ENCODE results near the gene DLG2. TPM values are rescaled to one million over a fixed set of nuclear protein-coding genes. Genes with fewer than 3 reads are reported as not detected.

The DLG2 gene
- total RNA-seq, 4 donors from 2014 or later, result 2.9 to 30.2 (median 22.6) TPM

DNA sequence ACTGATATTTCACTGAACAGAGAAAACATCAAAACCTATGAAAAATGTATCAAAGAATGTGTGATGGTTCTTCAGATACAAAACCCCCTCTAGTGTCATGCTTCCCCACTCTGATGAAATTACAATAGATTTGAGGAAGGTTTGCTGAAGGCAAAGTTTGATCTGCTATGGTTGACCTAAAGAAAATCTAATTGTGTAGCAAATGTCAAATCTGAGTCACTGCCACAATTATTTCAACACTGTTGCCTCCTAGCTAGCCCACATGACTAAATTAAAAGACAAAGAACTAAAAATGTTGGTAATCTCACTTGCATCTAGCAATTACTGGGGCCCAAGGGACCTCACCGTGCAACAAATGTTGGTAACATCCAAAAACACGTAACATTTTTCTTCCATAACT is 728.0 kb downstream of the DLG2 start:
- no peak for TF ChIP-seq POLR2A (IDR thresholded peaks at IDR 0.05)
- no peak overlapping the region for H3K4me3 ChIP-seq
- H3K36me3 ChIP-seq, result no peaks in the 10 kb centered on the region
- no peaks in the 10 kb centered on the region for H3K9me3 ChIP-seq
- no peaks in the 10 kb centered on the region for H3K27me3 ChIP-seq
- H3K27ac ChIP-seq, result no peak overlapping the region
- no peak for DNase-seq
- H3K4me1 ChIP-seq, result peaks cover 0 to 3% of the 10 kb centered on the region in 2 donors
- intact Hi-C loops (cut with DNase I; ENCODE audit: low total_unique reads), result no loop called here

DNA sequence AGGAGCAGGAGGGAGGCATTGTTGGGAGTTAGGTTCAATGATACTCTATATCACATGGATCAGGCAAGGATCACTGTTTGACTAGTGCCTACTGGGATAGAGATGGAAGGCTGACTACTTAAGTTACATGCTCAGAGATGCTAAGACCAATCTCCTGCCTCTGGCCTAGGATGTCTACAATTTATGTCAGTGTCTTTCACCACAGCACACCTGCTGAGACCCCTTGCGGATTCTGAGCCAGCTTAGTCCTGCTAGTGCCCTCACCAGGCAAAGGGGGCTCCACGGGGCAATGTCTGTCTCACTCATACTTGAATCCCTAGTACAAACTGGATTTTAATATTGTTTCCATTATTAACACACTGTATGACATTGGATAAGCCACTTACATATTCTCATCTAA is 732.5 kb downstream of the DLG2 start:
- no peak overlapping the region for H3K4me3 ChIP-seq
- no peak overlapping the region for H3K27ac ChIP-seq
- no peak for TF ChIP-seq POLR2A (IDR thresholded peaks at IDR 0.05)
- no peaks in the 10 kb centered on the region for H3K27me3 ChIP-seq
- H3K36me3 ChIP-seq, result no peaks in the 10 kb centered on the region
- H3K9me3 ChIP-seq, result no peaks in the 10 kb centered on the region
- no peak for DNase-seq
- intact Hi-C loops (cut with DNase I; ENCODE audit: low total_unique reads), result no loop called here
- no peaks in the 10 kb centered on the region for H3K4me1 ChIP-seq

- Histone ChIP-seq H3K9me3 (no peaks in the 10 kb centered on the region), H3K27ac (no peak overlapping the region), H3K27me3 (no peaks in the 10 kb centered on the region), H3K4me1 (no peaks in the 10 kb centered on the region), H3K36me3 (no peaks in the 10 kb centered on the region), H3K4me3 (no peak overlapping the region)
- intact Hi-C loops (cut with DNase I; ENCODE audit: low total_unique reads), result no loop called here
- no peak for DNase-seq
- TF ChIP-seq, protein P1, sequence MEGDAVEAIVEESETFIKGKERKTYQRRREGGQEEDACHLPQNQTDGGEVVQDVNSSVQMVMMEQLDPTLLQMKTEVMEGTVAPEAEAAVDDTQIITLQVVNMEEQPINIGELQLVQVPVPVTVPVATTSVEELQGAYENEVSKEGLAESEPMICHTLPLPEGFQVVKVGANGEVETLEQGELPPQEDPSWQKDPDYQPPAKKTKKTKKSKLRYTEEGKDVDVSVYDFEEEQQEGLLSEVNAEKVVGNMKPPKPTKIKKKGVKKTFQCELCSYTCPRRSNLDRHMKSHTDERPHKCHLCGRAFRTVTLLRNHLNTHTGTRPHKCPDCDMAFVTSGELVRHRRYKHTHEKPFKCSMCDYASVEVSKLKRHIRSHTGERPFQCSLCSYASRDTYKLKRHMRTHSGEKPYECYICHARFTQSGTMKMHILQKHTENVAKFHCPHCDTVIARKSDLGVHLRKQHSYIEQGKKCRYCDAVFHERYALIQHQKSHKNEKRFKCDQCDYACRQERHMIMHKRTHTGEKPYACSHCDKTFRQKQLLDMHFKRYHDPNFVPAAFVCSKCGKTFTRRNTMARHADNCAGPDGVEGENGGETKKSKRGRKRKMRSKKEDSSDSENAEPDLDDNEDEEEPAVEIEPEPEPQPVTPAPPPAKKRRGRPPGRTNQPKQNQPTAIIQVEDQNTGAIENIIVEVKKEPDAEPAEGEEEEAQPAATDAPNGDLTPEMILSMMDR (IDR thresholded peaks at IDR 0.05), result no peak
- TF ChIP-seq POLR2A (IDR thresholded peaks at IDR 0.05), result no peak
Measured at GRCh38 chr11:84890676-84891075, 736.5 kb downstream of the DLG2 start.

DNA sequence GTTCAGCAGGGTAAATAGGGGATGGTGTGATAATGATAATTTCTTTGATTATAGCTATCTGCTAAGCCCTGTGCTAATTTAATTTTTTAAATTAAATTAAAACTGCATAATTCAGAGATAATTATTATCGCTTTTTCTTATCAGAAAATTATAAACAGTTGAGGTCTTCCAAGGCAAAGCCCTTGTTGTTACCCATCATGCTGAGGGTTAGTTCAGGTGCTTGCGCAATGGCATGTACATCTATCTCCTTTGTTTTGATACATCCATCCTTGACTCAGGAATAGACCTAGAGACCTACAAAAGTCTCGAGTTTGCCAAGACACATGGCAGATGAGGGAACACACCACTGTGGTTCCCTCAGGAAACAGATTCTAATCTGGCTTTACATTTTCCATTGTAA is 737.6 kb downstream of the DLG2 start:
- no peak overlapping the region for H3K4me3 ChIP-seq
- H3K27ac ChIP-seq, result no peak overlapping the region
- no peak for DNase-seq
- H3K4me1 ChIP-seq, result no peaks in the 10 kb centered on the region
- TF ChIP-seq, protein P1 (IDR thresholded peaks at IDR 0.05), result no peak
- no peak for TF ChIP-seq POLR2A (IDR thresholded peaks at IDR 0.05)
- H3K9me3 ChIP-seq, result no peaks in the 10 kb centered on the region
- no peaks in the 10 kb centered on the region for H3K27me3 ChIP-seq
- intact Hi-C loops (cut with DNase I; ENCODE audit: low total_unique reads), result no loop called here
- H3K36me3 ChIP-seq, result no peaks in the 10 kb centered on the region

DNA sequence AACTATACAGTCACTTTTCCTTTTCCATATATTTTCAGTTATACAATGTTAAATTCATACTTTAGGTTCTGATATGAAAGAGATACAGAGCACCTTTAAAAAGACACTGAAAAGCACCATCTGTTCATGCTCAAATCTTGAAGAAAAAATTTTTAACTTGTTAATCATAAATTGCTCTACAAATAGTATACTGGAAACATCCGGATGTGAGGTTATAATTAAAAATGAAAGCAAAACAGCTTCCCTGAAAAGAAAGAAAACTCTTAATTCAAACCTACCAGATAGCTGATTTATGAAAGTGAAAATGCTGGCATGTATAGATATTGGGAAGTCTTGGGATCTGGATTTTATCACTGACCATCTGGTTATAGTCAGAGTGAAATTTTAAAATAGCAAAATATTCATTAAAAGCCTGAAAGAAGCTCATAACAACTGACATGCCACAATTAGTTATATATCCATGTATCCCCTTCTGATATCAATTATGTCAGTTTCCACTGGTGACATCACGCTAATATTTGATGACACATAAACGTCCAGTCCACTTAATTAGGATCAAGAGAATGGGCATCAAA is 740.0 kb downstream of the DLG2 start:
- TF ChIP-seq, protein P1 (IDR thresholded peaks at IDR 0.05), result no peak
- no peak for TF ChIP-seq POLR2A (IDR thresholded peaks at IDR 0.05)
- Histone ChIP-seq H3K9me3 (no peaks in the 10 kb centered on the region), H3K36me3 (no peaks in the 10 kb centered on the region), H3K27ac (no peak overlapping the region), H3K4me3 (no peak overlapping the region), H3K27me3 (no peaks in the 10 kb centered on the region), H3K4me1 (no peaks in the 10 kb centered on the region)
- intact Hi-C loops (cut with DNase I; ENCODE audit: low total_unique reads), result no loop called here
- DNase-seq, result no peak

GRCh38 chr11:84886344-84886743 is 740.8 kb downstream of the DLG2 start:
- H3K27ac ChIP-seq, result no peak overlapping the region
- TF ChIP-seq, protein P1 (IDR thresholded peaks at IDR 0.05), result no peak
- TF ChIP-seq POLR2A (IDR thresholded peaks at IDR 0.05), result no peak
- no peak overlapping the region for H3K4me3 ChIP-seq
- intact Hi-C loops (cut with DNase I; ENCODE audit: low total_unique reads), result no loop called here
- no peak for DNase-seq
- no peaks in the 10 kb centered on the region for H3K36me3 ChIP-seq
- H3K27me3 ChIP-seq, result no peaks in the 10 kb centered on the region
- no peaks in the 10 kb centered on the region for H3K9me3 ChIP-seq
- H3K4me1 ChIP-seq, result no peaks in the 10 kb centered on the region

Measured in uterus (tissue), 4 donors.